Peyer's patch (tissue), 4 donors: ENCODE results near the gene FBXO41.

Experiments
- CTCF ChIP-seq, 6 experiments: fragments of 450-650 bp in 4 of 6; fragments of 200-600 bp in 2 of 6; sonication (generic) in 1 of 6; IDR thresholded peaks; one replicate each; pipeline ENCODE4 v1.5.1; 2017 to 2019; ENCODE audit warnings: antibody characterized with exemption in 6 of 6, mild to moderate bottlenecking in 3 of 6, moderate library complexity in 1 of 6
- POLR2A ChIP-seq, 2 donors: fragments of 450-650 bp; IDR thresholded peaks; one replicate each; pipeline ENCODE4 v1.5.1; 2017; ENCODE audit warnings: antibody characterized with exemption in 2 of 2, mild to moderate bottlenecking in 2 of 2, moderate library complexity in 2 of 2

- no peak for TF ChIP-seq CTCF (IDR thresholded peaks at IDR 0.05)
- no peak for TF ChIP-seq POLR2A (IDR thresholded peaks at IDR 0.05)
These were observed 39.9 kb upstream of the FBXO41 start for GRCh38 chr2:73324126-73324725.
